KMS-11 (cell line): ENCODE results near the gene BCL2L1.
"Not testable (repeated sequence)": the region's sequence is repeated elsewhere in the genome, so short reads cannot be mapped to it uniquely, and the experiment has no call there.

Experiments
- H2AFZ ChIP-seq: fragments of 200-600 bp; sonication (generic); 2 replicates; pipeline ENCODE4 v1.6.1; 2016; ENCODE audit warnings: antibody characterized with exemption, mixed run types, low read depth
- H3K27ac ChIP-seq: fragments of 200-600 bp; sonication (generic); 2 replicates; pipeline ENCODE4 v1.6.1; 2016; ENCODE audit warnings: mild to moderate bottlenecking, mixed run types
- H3K27me3 ChIP-seq: fragments of 200-600 bp; sonication (generic); 2 replicates; pipeline ENCODE4 v1.6.1; 2017; ENCODE audit warnings: mild to moderate bottlenecking, low read depth, mixed run types, moderate library complexity; ENCODE audit not compliant: insufficient read depth
- H3K36me3 ChIP-seq: fragments of 200-600 bp; sonication (generic); 2 replicates; pipeline ENCODE4 v1.6.1; 2017; ENCODE audit warnings: mild to moderate bottlenecking, mixed run types; ENCODE audit not compliant: insufficient read depth
- H3K4me1 ChIP-seq: fragments of 200-600 bp; sonication (generic); 2 replicates; pipeline ENCODE4 v1.6.1; 2016; ENCODE audit warnings: mild to moderate bottlenecking, low read depth, mixed run types; ENCODE audit not compliant: poor library complexity, severe bottlenecking
- H3K4me2 ChIP-seq: fragments of 200-600 bp; sonication (generic); 2 replicates; pipeline ENCODE4 v1.7.0; 2016; ENCODE audit warnings: mild to moderate bottlenecking, mixed run types
- H3K4me3 ChIP-seq: fragments of 200-600 bp; sonication (generic); IDR thresholded peaks from 2 replicates; pipeline ENCODE4 v1.6.1; 2017; ENCODE audit warnings: low read depth, low read length, mixed read lengths; ENCODE audit not compliant: insufficient read depth
- H3K79me2 ChIP-seq: fragments of 200-600 bp; sonication (generic); 2 replicates; pipeline ENCODE4 v1.6.1; 2016; ENCODE audit warnings: low read depth, mixed run types; ENCODE audit not compliant: insufficient read depth
- H3K9ac ChIP-seq: fragments of 200-600 bp; sonication (generic); 2 replicates; pipeline ENCODE4 v1.6.1; 2016; ENCODE audit warnings: mild to moderate bottlenecking, mixed run types
- H4K20me1 ChIP-seq: fragments of 200-600 bp; sonication (generic); 2 replicates; pipeline ENCODE4 v1.6.1; 2016; ENCODE audit warnings: mild to moderate bottlenecking, mixed run types; ENCODE audit not compliant: insufficient read depth
- TF ChIP-seq, protein P1 (sequence below): fragments of 200-600 bp; sonication (generic); conservative IDR thresholded peaks from 2 replicates; pipeline ENCODE4 v1.6.1; 2017; ENCODE audit warnings: low read depth, mild to moderate bottlenecking, antibody characterized with exemption, low read length, moderate library complexity, mixed read lengths

BCL2L1 gene

DNA sequence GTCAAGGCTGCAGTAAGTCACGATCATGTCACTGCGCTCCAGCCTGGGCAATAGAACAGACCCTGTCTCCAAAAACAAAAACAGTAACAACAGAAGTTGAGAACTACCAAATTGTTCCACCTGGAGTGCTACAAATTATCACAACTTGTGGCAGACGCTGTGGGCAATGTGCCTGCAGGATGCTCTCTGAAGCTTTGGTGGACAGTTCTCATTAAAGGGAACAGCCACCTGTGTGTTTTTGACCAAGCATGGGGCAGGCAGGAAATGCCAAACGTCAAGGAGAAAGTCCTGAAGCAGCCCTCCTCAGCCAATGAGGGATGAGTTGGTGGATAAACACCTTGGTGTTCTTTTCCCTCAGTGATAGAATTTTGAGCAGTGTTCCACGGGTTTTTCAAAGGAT is 69.1 kb downstream of the BCL2L1 start:
- Histone ChIP-seq H3K27ac (no peak overlapping the region), H3K4me3 (no peak overlapping the region), H3K4me2 (no peak overlapping the region)

DNA sequence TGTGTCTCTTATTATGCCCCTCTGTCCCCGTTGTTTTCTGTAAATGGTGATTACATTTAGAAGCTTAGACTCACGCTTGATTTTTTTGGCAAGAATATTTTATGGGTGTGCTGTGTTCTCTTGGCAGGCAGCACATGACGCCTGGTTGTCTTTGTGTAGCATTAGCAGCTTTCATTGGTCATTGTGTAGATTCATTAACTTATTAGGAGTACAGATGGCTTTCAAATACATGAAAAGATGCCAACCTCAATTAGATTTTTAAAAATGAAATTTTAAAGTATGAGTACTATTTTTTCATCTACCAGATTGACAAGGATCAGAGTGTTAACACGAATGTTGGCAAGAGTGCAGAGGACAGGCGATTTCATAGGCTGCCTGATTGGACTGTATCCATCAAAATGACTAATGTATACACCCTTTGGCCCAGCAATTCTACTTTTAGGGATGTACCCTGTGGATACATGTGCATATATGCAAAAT is 69.7 kb downstream of the BCL2L1 start:
- H2AFZ ChIP-seq, result no peak overlapping the region
- H3K79me2 ChIP-seq, result no peaks in the 10 kb centered on the region
- H3K4me3 ChIP-seq, result no peak overlapping the region
- H3K4me1 ChIP-seq, result no peaks in the 10 kb centered on the region
- no peak overlapping the region for H3K4me2 ChIP-seq
- H3K27me3 ChIP-seq, result no peaks in the 10 kb centered on the region
- H3K9ac ChIP-seq, result no peak overlapping the region
- H3K36me3 ChIP-seq, result no peaks in the 10 kb centered on the region
- no peak overlapping the region for H3K27ac ChIP-seq
- TF ChIP-seq, protein P1, sequence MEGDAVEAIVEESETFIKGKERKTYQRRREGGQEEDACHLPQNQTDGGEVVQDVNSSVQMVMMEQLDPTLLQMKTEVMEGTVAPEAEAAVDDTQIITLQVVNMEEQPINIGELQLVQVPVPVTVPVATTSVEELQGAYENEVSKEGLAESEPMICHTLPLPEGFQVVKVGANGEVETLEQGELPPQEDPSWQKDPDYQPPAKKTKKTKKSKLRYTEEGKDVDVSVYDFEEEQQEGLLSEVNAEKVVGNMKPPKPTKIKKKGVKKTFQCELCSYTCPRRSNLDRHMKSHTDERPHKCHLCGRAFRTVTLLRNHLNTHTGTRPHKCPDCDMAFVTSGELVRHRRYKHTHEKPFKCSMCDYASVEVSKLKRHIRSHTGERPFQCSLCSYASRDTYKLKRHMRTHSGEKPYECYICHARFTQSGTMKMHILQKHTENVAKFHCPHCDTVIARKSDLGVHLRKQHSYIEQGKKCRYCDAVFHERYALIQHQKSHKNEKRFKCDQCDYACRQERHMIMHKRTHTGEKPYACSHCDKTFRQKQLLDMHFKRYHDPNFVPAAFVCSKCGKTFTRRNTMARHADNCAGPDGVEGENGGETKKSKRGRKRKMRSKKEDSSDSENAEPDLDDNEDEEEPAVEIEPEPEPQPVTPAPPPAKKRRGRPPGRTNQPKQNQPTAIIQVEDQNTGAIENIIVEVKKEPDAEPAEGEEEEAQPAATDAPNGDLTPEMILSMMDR, result no peak
- H4K20me1 ChIP-seq, result no peaks in the 10 kb centered on the region

More for the DNA sequence above, 69.1 kb downstream of the BCL2L1 start:
- H2AFZ ChIP-seq, result no peak overlapping the region
- no peaks in the 10 kb centered on the region for H3K27me3 ChIP-seq
- TF ChIP-seq, protein P1, result no peak
- no peaks in the 10 kb centered on the region for H3K4me1 ChIP-seq
- no peaks in the 10 kb centered on the region for H3K79me2 ChIP-seq
- no peaks in the 10 kb centered on the region for H4K20me1 ChIP-seq
- H3K36me3 ChIP-seq, result no peaks in the 10 kb centered on the region
- no peak overlapping the region for H3K9ac ChIP-seq

DNA sequence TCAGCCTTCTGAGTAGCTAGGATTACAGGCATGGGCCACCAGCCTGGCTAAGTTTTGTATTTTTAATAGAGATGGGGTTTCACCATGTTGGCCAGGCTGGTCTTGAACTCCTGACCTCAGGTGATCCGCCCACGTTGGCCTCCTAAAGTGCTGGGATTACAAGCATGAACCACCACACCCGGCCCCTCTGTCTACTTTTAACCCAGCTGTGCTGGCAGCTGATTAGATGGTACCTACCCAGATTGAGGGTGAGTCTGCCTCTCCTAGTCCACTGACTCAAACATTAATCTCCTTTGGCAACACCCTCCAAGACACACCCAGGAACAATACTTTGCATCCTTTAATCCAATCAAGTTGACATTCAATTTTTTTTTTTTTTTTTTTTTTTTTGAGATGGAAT is 74.6 kb downstream of the BCL2L1 start:
- not testable (repeated sequence) for H3K79me2 ChIP-seq, H2AFZ ChIP-seq, H3K27me3 ChIP-seq, H3K4me2 ChIP-seq, H3K27ac ChIP-seq, H3K36me3 ChIP-seq, H4K20me1 ChIP-seq, H3K4me1 ChIP-seq, H3K9ac ChIP-seq, H3K4me3 ChIP-seq

DNA sequence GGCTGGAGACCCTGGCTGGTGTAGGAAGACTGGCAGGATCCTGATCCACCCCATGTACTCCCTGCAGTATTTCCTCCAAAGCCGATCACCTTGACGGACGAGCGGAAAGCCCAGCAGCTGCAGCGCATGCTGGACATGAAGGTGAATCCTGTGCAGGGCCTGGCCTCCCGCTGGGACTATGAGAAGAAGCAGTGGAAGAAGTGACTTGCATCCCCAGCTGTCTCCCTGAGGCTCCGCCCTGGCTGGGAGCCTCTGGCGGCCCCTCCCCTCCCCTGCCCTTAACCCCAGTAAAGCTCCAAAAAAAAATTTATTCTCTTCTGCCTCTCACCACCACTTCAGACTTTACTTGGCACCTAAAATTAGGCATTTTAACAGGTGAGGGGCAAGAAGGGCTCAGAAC is 78.0 kb downstream of the BCL2L1 start:
- Histone ChIP-seq H2AFZ (no peak overlapping the region), H3K27me3 (no peaks in the 10 kb centered on the region), H3K4me2 (no peak overlapping the region), H3K4me1 (peaks cover 14% of the 10 kb centered on the region), H3K27ac (no peak overlapping the region), H3K9ac (no peak overlapping the region), H3K4me3 (no peak overlapping the region), H3K36me3 (no peaks in the 10 kb centered on the region), H4K20me1 (no peaks in the 10 kb centered on the region), H3K79me2 (no peaks in the 10 kb centered on the region)
- TF ChIP-seq, protein P1, result no peak

DNA sequence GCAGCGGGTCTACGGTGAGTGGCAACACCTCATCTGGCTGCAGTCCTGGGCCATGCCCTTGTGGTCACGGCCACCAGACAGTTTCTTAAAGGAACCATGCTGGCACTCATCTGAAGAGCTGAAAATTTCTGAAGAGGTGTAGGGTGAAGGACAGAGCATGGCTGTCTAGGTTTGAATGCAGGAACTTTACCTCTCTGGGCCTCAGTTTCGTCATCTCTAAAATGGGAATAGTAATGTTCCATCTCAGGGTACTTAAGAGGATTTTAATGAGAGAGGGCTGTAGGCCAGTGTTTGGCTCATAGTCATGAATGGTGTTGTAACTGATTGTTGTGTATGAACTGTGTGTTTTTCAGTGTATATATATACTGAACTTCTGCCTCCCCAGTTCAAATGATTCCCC is 79.1 kb downstream of the BCL2L1 start:
- no peak overlapping the region for H3K4me2 ChIP-seq
- no peaks in the 10 kb centered on the region for H3K27me3 ChIP-seq
- H3K4me3 ChIP-seq, result no peak overlapping the region
- TF ChIP-seq, protein P1, result no peak
- H3K36me3 ChIP-seq, result no peaks in the 10 kb centered on the region
- H3K9ac ChIP-seq, result no peak overlapping the region
- H2AFZ ChIP-seq, result no peak overlapping the region
- no peaks in the 10 kb centered on the region for H3K79me2 ChIP-seq
- no peak overlapping the region for H3K27ac ChIP-seq
- H3K4me1 ChIP-seq, result peaks cover 14% of the 10 kb centered on the region
- no peaks in the 10 kb centered on the region for H4K20me1 ChIP-seq
